BLaER1 (cell line): ENCODE results near the gene PIGP.

Source experiments
- H3K27ac ChIP-seq: shearing (Covaris generic); formaldehyde crosslinking; 2 replicates; pipeline ENCODE4 v1.8.1; 2022
- H3K27me3 ChIP-seq: shearing (Covaris generic); formaldehyde crosslinking; 2 replicates; pipeline ENCODE4 v1.8.1; 2022
- H3K36me3 ChIP-seq: shearing (Covaris generic); formaldehyde crosslinking; 2 replicates; pipeline ENCODE4 v1.8.1; 2022
- H3K4me1 ChIP-seq: shearing (Covaris generic); formaldehyde crosslinking; 2 replicates; pipeline ENCODE4 v1.8.1; 2022
- H3K4me2 ChIP-seq: shearing (Covaris generic); formaldehyde crosslinking; 2 replicates; pipeline ENCODE4 v1.8.1; 2022
- H3K4me3 ChIP-seq: shearing (Covaris generic); formaldehyde crosslinking; 2 replicates; pipeline ENCODE4 v1.8.1; 2022
- H3K9ac ChIP-seq: shearing (Covaris generic); formaldehyde crosslinking; 2 replicates; pipeline ENCODE4 v1.8.1; 2022
- H3K9me3 ChIP-seq: shearing (Covaris generic); formaldehyde crosslinking; 2 replicates; pipeline ENCODE4 v1.8.1; 2022
- H4K20me1 ChIP-seq: shearing (Covaris generic); formaldehyde crosslinking; 2 replicates; pipeline ENCODE4 v1.8.1; 2022
- Cebpa-rat ChIP-seq: shearing (Covaris generic); IDR thresholded peaks from 2 replicates; pipeline ENCODE4 v1.8.1; 2022

The PIGP gene

DNA sequence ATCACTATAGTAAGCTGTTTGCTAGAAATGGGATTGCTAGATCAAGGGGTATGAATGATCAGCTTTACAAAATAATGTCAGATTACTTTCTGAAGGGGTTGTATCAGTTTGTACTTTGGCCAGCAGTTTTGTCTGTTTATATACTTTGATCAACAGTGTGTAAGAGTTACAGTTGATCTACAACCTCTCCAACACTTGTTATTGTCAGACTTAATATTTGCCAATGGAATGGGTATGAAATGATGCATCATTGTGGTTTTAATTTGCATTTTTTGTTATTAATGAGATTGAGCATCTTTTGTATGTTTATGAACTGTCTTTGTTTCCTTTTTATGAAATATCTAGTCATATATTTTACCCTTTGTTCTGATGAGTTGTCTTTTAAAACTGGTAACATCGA, 4.5 kb upstream of the PIGP start:
- Histone ChIP-seq H3K4me3 (no peak overlapping the region), H3K4me1 (peaks cover 17% of the 10 kb centered on the region), H3K36me3 (no peaks in the 10 kb centered on the region), H3K4me2 (no peak overlapping the region), H3K9ac (no peak overlapping the region), H3K27me3 (no peaks in the 10 kb centered on the region), H3K9me3 (peaks cover 30% of the 10 kb centered on the region), H4K20me1 (peaks cover 42% of the 10 kb centered on the region), H3K27ac (no peak overlapping the region)
- no peak for TF ChIP-seq Cebpa-rat

DNA sequence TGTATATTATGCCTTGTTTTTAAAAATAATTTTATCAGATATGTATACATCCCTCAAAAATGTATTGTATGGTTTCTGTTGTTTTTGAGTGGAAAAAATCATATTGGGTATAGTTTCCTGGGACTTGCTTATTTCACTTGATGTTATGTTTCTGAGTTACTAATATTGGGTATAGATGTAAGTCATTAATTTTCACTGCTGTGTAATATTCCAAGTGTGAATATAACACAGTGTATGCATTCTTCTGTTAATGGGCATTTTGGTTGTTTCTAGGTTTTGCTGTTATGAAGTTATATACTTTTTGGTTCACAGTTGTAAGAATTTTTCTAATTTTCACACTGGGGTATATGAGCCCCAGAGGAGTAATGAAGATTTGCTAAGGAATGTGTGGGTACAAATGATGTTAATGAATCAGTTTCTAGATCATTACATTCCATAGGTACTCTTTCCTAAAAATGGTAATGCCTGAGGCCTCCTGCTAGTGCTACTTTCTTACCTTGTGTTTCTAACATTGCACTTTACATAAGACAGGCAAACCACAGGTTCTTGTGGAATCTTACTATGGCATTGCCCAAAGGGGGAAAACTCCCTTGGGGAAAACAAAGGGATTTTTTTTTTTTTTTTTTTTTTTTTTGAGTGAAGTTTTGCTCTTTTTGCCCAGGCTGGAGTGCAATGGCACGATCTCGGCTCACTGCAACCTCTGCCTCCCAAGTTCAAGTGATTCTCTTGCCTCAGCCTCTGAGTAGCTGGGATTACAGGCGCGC, 3.4 kb upstream of the PIGP start:
- H3K4me2 ChIP-seq: no peak overlapping the region
- peaks cover 34% of the 10 kb centered on the region for H4K20me1 ChIP-seq
- no peaks in the 10 kb centered on the region for H3K36me3 ChIP-seq
- TF ChIP-seq Cebpa-rat: no peak
- no peak overlapping the region for H3K27ac ChIP-seq
- peaks cover 27% of the 10 kb centered on the region for H3K4me1 ChIP-seq
- H3K27me3 ChIP-seq: no peaks in the 10 kb centered on the region
- H3K4me3 ChIP-seq: no peak overlapping the region
- no peak overlapping the region for H3K9ac ChIP-seq
- peaks cover 29% of the 10 kb centered on the region for H3K9me3 ChIP-seq

DNA sequence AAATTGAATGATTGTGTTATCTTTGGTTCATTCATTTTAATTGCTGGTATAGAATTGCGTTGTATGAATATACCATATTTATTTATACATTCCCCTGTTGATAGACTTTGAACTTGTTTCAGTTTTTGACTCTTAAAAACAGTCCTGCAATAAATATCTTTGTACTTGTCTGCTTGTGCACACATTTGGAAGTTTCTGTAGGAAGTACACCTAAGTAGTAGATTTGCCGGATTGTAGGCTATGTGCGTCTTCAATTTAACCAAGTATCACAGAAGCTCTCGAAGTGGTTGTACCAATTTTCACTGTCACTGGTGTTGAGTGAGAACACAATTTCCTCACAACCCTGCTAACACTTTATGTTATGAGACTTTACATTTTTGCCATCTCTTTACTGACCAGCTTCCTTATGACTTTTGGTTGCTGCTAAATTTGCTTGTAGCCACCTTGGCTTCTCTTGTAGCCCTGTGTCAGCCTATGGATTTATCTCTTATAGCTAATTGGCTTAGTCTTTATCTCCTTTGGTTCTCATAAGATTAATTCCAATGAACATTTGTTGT, 2.4 kb upstream of the PIGP start:
- H3K9me3 ChIP-seq: peaks cover 24% of the 10 kb centered on the region
- no peak for TF ChIP-seq Cebpa-rat
- H3K27me3 ChIP-seq: no peaks in the 10 kb centered on the region
- peaks cover 24% of the 10 kb centered on the region for H4K20me1 ChIP-seq
- H3K4me3 ChIP-seq: peak overlapping the region; percentile 91; the same call in 1 of the 2 replicates
- H3K27ac ChIP-seq: no peak overlapping the region
- H3K4me2 ChIP-seq: peak overlapping the region; percentile 93
- H3K36me3 ChIP-seq: no peaks in the 10 kb centered on the region
- H3K4me1 ChIP-seq: peaks cover 37% of the 10 kb centered on the region
- no peak overlapping the region for H3K9ac ChIP-seq

DNA sequence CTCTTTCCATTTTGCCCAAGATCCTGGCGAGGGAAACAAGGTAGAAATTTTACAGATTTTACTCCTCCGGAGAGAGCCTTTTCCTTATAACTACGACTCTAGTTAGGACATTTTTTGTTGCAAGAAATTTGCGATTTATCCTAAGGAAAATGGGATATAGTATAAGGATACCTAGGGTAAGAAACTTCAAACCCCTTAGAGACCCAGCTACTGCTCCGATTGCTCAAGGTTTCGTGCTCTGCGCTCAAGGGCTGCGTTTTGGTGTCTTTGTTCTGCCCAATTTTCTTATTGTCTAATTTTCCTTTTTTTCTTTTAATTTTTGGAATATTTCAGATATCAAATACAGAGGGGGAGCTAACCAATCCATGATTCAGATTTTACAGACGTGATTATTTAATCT, 1.7 kb upstream of the PIGP start:
- peak overlapping the region; percentile 91 for H3K4me3 ChIP-seq
- H3K9me3 ChIP-seq: peaks cover 22% of the 10 kb centered on the region
- H3K36me3 ChIP-seq: no peaks in the 10 kb centered on the region; the same call in 1 of the 2 replicates
- H3K4me1 ChIP-seq: peaks cover 37% of the 10 kb centered on the region
- peak overlapping the region; percentile 93 for H3K4me2 ChIP-seq
- peak overlapping the region; percentile 96 for H3K27ac ChIP-seq
- H3K9ac ChIP-seq: peak overlapping the region; percentile 95
- TF ChIP-seq Cebpa-rat: no peak
- H4K20me1 ChIP-seq: peaks cover 23% of the 10 kb centered on the region
- H3K27me3 ChIP-seq: no peaks in the 10 kb centered on the region

DNA sequence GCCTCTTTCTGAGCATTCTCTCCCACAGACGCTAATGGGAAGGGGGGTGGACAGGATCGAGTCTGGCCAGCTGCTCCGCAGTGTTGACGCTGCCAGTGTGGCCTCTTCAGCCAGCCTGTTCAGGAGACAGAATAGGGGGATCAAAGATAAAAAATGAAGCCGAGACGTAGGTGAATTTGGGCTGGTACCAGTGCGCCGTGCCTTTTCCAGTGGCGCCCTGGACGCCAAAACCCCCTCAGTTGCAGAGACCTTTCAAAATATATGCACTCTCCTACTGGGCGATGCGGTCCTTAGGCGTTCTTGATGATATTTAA, 1.3 kb upstream of the PIGP start:
- H3K27me3 ChIP-seq: no peaks in the 10 kb centered on the region
- H3K4me3 ChIP-seq: peak overlapping the region; percentile 91
- H3K9ac ChIP-seq: peak overlapping the region; percentile 95
- H4K20me1 ChIP-seq: peaks cover 23% of the 10 kb centered on the region
- peaks cover 18% of the 10 kb centered on the region for H3K9me3 ChIP-seq
- H3K4me1 ChIP-seq: peaks cover 37% of the 10 kb centered on the region
- H3K27ac ChIP-seq: peak overlapping the region; percentile 96
- H3K4me2 ChIP-seq: peak overlapping the region; percentile 93
- no peak for TF ChIP-seq Cebpa-rat
- no peaks in the 10 kb centered on the region; the same call in 1 of the 2 replicates for H3K36me3 ChIP-seq

DNA sequence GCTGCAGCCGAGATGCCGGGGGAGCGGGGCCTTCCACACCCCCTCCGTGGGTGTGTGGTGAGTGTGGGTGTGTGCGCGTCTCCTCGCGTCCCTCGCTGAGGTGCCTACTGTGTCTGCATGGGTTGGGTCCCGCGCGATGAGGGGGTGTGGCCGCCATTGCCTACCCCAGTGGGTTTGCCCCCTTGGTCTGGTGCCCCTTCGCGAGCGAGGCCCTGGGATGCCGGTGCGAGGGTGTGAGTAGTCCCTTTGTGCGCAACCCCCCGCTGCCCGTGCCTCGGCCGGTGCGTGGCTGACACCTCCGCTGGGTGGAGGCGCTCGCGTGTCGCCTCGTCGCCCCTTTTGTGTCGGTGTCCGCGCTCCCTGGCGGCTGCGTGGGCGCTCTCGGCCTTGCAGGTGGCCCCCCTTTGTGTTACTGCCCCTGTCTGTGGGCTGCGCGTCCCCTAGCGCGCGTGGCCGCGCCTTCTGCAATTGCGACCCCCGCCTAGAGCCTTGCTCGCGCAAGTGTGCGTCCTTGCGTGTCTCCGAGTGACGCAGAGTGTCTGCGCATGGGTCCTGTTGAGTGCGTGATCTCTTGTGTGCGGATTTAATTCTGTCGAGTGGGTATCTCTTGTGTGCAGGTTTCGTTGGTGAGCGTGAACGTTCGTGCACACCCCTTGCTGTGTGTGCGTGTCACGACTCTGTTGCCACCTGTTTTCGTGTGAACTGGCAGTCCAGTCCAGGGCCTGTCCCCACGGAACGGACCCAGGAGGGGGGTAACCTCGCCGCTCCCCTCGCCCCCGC, 736 bp upstream of the PIGP start:
- H3K9me3 ChIP-seq: peaks cover 16% of the 10 kb centered on the region
- no peaks in the 10 kb centered on the region for H3K27me3 ChIP-seq
- peak overlapping the region; percentile 91 for H3K4me3 ChIP-seq
- peaks cover 4% of the 10 kb centered on the region for H3K36me3 ChIP-seq
- H3K27ac ChIP-seq: peak overlapping the region; percentile 96
- peaks cover 37% of the 10 kb centered on the region for H3K4me1 ChIP-seq
- H4K20me1 ChIP-seq: peaks cover 23% of the 10 kb centered on the region
- no peak for TF ChIP-seq Cebpa-rat
- H3K4me2 ChIP-seq: peak overlapping the region; percentile 93
- peak overlapping the region; percentile 95 for H3K9ac ChIP-seq

DNA sequence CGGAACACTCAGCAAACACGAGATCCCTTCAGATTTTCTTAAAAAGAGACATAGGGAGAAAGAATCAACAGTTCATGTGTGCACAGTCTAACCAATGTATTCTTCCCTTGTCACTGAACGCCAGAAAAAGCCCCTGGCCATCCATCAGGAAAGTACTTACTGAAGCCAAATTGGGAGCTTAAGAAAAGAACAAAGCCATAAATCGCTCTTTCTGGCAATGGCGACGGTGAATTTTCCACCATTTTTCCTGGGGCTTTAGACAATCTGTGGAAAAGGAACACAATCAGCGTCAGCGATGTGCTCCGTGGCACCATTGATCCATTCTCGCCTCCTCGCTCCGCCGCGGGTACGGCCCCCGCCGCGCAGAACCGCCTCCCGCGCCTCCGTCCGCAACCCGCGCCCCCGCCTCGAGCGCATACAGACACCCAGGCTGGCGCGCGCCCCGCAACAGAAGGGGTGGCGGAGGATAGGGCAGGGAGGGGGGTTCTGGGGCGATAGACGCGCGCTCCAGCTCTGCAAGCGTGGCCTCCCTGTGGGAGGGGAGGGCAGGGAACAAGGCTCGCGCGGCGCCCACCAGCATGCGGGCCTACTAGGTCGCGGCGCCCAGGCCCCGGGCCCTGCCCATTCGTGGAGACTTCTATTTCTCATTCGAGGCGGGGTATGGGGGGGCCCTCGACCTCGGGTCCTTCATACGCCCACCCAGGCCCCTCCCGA, 440 bp downstream of the PIGP start:
- H3K9ac ChIP-seq: peak overlapping the region; percentile 95
- no peak for TF ChIP-seq Cebpa-rat
- peak overlapping the region; percentile 91 for H3K4me3 ChIP-seq
- peak overlapping the region; percentile 95 for H3K4me2 ChIP-seq
- H3K9me3 ChIP-seq: 0 out of 2 replicates have a peak, but pooled peaks cover 11% of the 10 kb centered on the region
- H3K36me3 ChIP-seq: peaks cover 6% of the 10 kb centered on the region
- H3K27ac ChIP-seq: peak overlapping the region; percentile 96
- H4K20me1 ChIP-seq: peaks cover 23% of the 10 kb centered on the region
- H3K4me1 ChIP-seq: peaks cover 37% of the 10 kb centered on the region
- H3K27me3 ChIP-seq: no peaks in the 10 kb centered on the region

DNA sequence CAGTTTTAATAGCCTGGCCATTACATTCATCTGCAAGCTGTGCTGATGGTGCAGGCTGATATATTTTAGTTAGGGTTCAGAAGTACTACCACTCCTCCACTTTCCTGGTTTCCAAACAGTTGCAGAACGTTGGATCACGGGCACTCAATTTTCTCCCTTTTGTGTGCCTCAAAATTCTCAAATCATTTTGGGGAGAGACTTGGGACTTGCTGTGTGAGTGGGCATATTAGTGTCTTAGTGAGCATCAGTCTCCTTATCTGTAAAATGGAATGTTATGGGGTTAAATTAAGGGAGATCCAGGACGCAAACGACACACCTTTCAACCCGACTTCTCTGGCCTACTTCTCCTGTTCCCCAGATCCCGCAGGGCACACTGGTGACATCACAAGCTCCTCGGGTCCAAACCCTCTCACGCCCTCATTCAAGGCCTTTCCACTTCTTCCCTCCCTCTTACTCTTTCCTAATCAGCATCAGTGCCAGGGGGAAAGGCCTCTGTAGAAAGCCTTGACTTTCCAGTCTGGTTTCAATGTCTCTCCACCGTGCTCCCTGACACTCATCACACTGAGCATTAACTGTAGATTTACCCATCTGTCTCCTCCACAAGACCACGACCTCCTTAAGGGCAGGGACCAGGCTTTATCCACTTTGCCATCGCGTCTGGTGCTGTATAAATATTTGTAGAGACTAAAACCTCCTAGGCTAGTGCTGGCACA, 1.2 kb downstream of the PIGP start:
- H3K9ac ChIP-seq: peak overlapping the region; percentile 95
- H3K4me2 ChIP-seq: peak overlapping the region; percentile 95
- peak overlapping the region; percentile 96 for H3K27ac ChIP-seq
- H3K4me1 ChIP-seq: peaks cover 37% of the 10 kb centered on the region
- H3K9me3 ChIP-seq: 0 out of 2 replicates have a peak, but pooled peaks cover 4% of the 10 kb centered on the region
- peaks cover 12% of the 10 kb centered on the region for H3K36me3 ChIP-seq
- TF ChIP-seq Cebpa-rat: no peak
- no peaks in the 10 kb centered on the region for H3K27me3 ChIP-seq
- peaks cover 23% of the 10 kb centered on the region for H4K20me1 ChIP-seq
- peak overlapping the region; percentile 91 for H3K4me3 ChIP-seq

DNA sequence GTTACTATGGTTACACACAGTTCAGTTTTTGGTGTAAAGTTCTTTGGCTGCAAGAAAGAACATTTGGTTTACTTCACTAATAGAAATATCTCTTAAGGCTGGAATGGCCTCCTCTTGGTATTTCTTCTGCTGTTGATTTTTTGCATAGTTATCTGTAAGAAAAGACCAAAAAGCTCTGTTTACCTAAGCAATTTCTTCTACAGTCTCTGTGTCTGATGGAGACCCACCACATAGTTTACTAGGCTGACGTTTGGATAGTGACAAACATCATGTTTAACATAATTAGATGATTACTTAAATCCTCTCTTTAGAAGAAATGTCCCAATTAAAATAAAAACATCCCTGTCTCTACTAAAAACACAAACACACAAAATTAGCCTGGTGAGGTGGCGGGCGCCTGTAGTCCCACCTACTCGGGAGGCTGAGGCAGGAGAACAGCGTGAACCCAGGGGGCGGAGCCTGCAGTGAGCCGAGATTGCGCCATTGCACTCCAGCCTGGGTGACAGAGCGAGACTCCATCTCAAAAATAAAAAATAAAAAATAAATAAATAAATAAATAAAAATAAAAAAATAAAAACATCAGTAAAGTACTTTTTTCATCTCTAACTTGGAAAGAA, 7.2 kb downstream of the PIGP start:
- no peak overlapping the region for H3K27ac ChIP-seq
- TF ChIP-seq Cebpa-rat: no peak
- no peaks in the 10 kb centered on the region for H3K27me3 ChIP-seq
- no peak overlapping the region for H3K4me3 ChIP-seq
- H4K20me1 ChIP-seq: no peaks in the 10 kb centered on the region
- H3K4me1 ChIP-seq: peaks cover 43% of the 10 kb centered on the region
- H3K36me3 ChIP-seq: peaks cover 21% of the 10 kb centered on the region
- no peak overlapping the region for H3K4me2 ChIP-seq
- no peaks in the 10 kb centered on the region for H3K9me3 ChIP-seq
- H3K9ac ChIP-seq: no peak overlapping the region
